Tibial nerve (tissue), 4 donors: ENCODE measurements around the gene BCL2L13.

Source experiments
- CTCF ChIP-seq, 5 experiments: fragments of 200-600 bp in 3 of 5; fragments of 450-650 bp in 2 of 5; sonication (generic) in 3 of 5; IDR thresholded peaks; one replicate each; pipeline ENCODE4 v1.5.1; 2016 to 2019; ENCODE audit warnings: antibody characterized with exemption in 5 of 5, mild to moderate bottlenecking in 3 of 5, moderate library complexity in 2 of 5
- EP300 ChIP-seq, 2 donors: sonication (generic); formaldehyde crosslinking; IDR thresholded peaks; one replicate each; pipeline ENCODE4 v1.6.1; 2017; ENCODE audit warnings: antibody characterized with exemption in 2 of 2, mild to moderate bottlenecking in 1 of 2
- POLR2A ChIP-seq, 2 donors: fragments of 450-650 bp; IDR thresholded peaks; one replicate each; pipeline ENCODE4 v1.6.1; 2017; ENCODE audit warnings: antibody characterized with exemption in 2 of 2, mild to moderate bottlenecking in 2 of 2, moderate library complexity in 2 of 2

- TF ChIP-seq CTCF (IDR thresholded peaks at IDR 0.05) (no peak), POLR2A (IDR thresholded peaks at IDR 0.05) (no peak), EP300 (IDR thresholded peaks at IDR 0.05) (no peak)
These were observed 48.0 kb upstream of the BCL2L13 start for GRCh38 chr22:17590586-17590985.
